HG03196 (cell line): ENCODE data around the gene RPP14.
"Not testable (repeated sequence)": the region's sequence is repeated elsewhere in the genome, so short reads cannot be mapped to it uniquely, and the experiment has no call there.

ENCODE experiments used
- ATAC-seq: cut with Tn5 transposase; IDR thresholded peaks from one replicate; pipeline ENCODE4 v1.9.1; 2021; ENCODE audit not compliant: unreplicated experiment

Gene RPP14

GRCh38 chr3:58305882-58306711 is at the start of gene RPP14, which contains the start of gene HTD2:
RPP14 (plus strand) TSS chr3:58306245; CDS start chr3:58310330, 4,085 bp downstream.
HTD2 (plus strand) TSS chr3:58306520; CDS start chr3:58317614, 11,094 bp downstream.
- ATAC-seq: peak; percentile 90

- no peak for ATAC-seq
These were observed 49.5 kb upstream of the RPP14 start for GRCh38 chr3:58256511-58256910.

GRCh38 chr3:58258392-58259055 is 47.5 kb upstream of the RPP14 start:
- ATAC-seq: no peak

GRCh38 chr3:58260261-58260731 is 45.7 kb upstream of the RPP14 start:
- ATAC-seq: no peak

- ATAC-seq: no peak
These were observed 45.3 kb upstream of the RPP14 start for GRCh38 chr3:58260733-58261132.

GRCh38 chr3:58261954-58262666 is 43.9 kb upstream of the RPP14 start:
- ATAC-seq: peak; percentile 83

GRCh38 chr3:58266577-58266976 is 39.5 kb upstream of the RPP14 start:
- ATAC-seq: no peak

GRCh38 chr3:58267543-58267942 is 38.5 kb upstream of the RPP14 start:
- not testable (repeated sequence) for ATAC-seq

GRCh38 chr3:58269356-58269755 is 36.7 kb upstream of the RPP14 start:
- ATAC-seq: no peak

- no peak for ATAC-seq
These were observed 35.6 kb upstream of the RPP14 start for GRCh38 chr3:58270485-58270884.

GRCh38 chr3:58271901-58272501 is 34.0 kb upstream of the RPP14 start:
- no peak for ATAC-seq

- ATAC-seq: no peak
These were observed 33.2 kb upstream of the RPP14 start for GRCh38 chr3:58272891-58273290.

- ATAC-seq: not testable (repeated sequence)
These were observed 32.7 kb upstream of the RPP14 start for GRCh38 chr3:58273362-58273761.

- no peak for ATAC-seq
These were observed 31.9 kb upstream of the RPP14 start for GRCh38 chr3:58274027-58274614.

GRCh38 chr3:58281069-58281468 is 25.0 kb upstream of the RPP14 start:
- no peak for ATAC-seq

GRCh38 chr3:58285334-58285733 is 20.7 kb upstream of the RPP14 start:
- ATAC-seq: no peak

- ATAC-seq: no peak
These were observed 18.7 kb upstream of the RPP14 start for GRCh38 chr3:58287354-58287753.

- no peak for ATAC-seq
These were observed 17.9 kb upstream of the RPP14 start for GRCh38 chr3:58288011-58288728.

- not testable (repeated sequence) for ATAC-seq
These were observed 17.0 kb upstream of the RPP14 start for GRCh38 chr3:58288964-58289613.
